ENCODE data around the gene NAP1L4.

NAP1L4 gene

DNA sequence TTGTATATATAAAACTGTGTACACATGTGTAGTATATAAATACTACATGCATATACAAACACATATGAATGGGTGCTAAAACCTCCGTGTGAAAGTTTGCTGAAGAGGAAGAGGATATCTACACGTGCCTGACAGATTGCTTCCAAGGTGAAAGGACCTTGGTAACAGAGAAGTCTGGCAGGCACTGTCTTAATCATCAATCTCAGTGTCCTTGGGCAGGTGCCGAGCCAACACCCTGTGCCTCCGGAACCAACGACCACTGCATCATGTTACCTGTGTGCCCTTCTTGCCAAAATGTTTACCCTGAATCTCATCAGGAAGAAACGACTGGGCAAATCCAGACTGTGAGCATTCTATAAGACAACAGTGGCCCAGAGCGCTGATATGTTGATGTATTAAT, 15.0 kb downstream of the NAP1L4 start:
- TF ChIP-seq CTCF (conservative IDR thresholded peaks at IDR 0.05), result no peak
- H3K27ac ChIP-seq, result peak overlapping the region; percentile 1; the same call in 1 of the 2 replicates

DNA sequence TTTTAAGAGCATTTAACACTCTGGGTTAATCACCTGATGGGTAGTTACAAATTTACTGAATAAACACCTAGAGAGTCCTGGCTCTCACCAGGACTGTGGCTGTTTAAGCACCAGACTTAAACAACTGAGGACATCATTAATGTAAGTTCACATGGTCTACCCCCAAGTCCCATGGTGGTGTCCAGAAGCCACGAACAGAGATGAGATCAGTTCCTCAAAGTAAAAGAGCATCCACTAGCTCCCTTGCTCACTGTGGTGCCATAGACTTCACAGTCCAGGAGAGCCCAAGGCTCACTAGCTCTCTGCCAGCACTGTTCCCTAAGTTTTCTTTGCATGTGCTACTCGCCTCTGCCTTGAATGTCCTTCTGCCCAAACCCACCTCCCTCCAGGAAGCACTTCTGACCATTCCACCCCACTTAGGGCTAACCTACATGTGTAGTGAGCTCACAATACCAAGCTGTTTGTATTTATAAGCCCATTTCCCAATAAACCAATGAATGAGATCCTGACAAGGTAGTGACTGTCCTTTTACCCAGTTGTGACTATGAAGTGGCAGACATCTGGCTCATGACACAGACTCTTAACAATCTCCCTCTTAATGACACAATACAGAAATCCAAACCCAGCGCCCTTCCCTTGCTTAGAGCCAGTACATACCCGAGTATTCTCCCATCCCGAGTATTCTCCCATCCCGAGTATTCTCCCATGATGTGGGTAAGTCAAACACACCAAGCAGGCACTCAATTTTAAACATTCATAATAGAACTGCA, 15.7 kb downstream of the NAP1L4 start:
- peak overlapping the region; percentile 1; the same call in 1 of the 2 replicates for H3K27ac ChIP-seq
- TF ChIP-seq CTCF (conservative IDR thresholded peaks at IDR 0.05), result no peak

- peak; percentile 70 for TF ChIP-seq CTCF (conservative IDR thresholded peaks at IDR 0.05)
- no peak overlapping the region for H3K27ac ChIP-seq
Measured at GRCh38 chr11:2975594-2975993, 16.5 kb downstream of the NAP1L4 start.

- H3K27ac ChIP-seq, result no peak overlapping the region
Measured at GRCh38 chr11:2974272-2974671, 17.9 kb downstream of the NAP1L4 start.

GRCh38 chr11:2968341-2968900, 23.7 kb downstream of the NAP1L4 start:
- no peak overlapping the region for H3K27ac ChIP-seq
- TF ChIP-seq CTCF (conservative IDR thresholded peaks at IDR 0.05), result no peak

More at GRCh38 chr11:2974272-2974671, 17.9 kb downstream of the NAP1L4 start:
- no peak for TF ChIP-seq CTCF (conservative IDR thresholded peaks at IDR 0.05)

- no peak overlapping the region for H3K27ac ChIP-seq
- no peak for TF ChIP-seq CTCF (conservative IDR thresholded peaks at IDR 0.05)
Measured at GRCh38 chr11:2964782-2965181, 27.3 kb downstream of the NAP1L4 start.

- TF ChIP-seq CTCF (conservative IDR thresholded peaks at IDR 0.05), result no peak
- H3K27ac ChIP-seq, result no peak overlapping the region
Measured at GRCh38 chr11:2963761-2964160, 28.4 kb downstream of the NAP1L4 start.
